Measurements from ENCODE around the gene FAR2. TPM values are rescaled to one million over a fixed set of nuclear protein-coding genes. Genes with fewer than 3 reads are reported as not detected.

Gene FAR2
- total RNA-seq, 1 donor from 2014 or later: 19.5 TPM

- no peak overlapping the region for H2AFZ ChIP-seq (replicated peaks)
- peaks cover 5% of the 10 kb centered on the region for H3F3A ChIP-seq (ENCODE audit: low read depth)
- TF ChIP-seq CTCF (IDR thresholded peaks at IDR 0.05) (no peak), EZH2 (IDR thresholded peaks at IDR 0.05) (no peak), EZH2phosphoT487 (IDR thresholded peaks at IDR 0.05) (no peak)
- Mint-ChIP-seq H3K4me1 (no peaks in the 10 kb centered on the region), H3K36me3 (no peaks in the 10 kb centered on the region), H3K27me3 (ENCODE audit: insufficient read depth, low read depth) (no peaks in the 10 kb centered on the region), H3K4me3 (no peak overlapping the region), H3K27ac (no peak overlapping the region), H3K9me3 (no peaks in the 10 kb centered on the region)
- H3K4me1 ChIP-seq: no peaks in the 10 kb centered on the region
- H4K20me1 ChIP-seq (ENCODE audit: low read depth): no peaks in the 10 kb centered on the region
- no peaks in the 10 kb centered on the region for H3K9me3 ChIP-seq (ENCODE audit: low read depth)
- no peaks in the 10 kb centered on the region for H3K79me2 ChIP-seq (ENCODE audit: low read depth)
- no peak overlapping the region for H3K4me3 ChIP-seq
- H3K9ac ChIP-seq: no peak overlapping the region
- H3K27ac ChIP-seq: no peak overlapping the region
- H3K4me2 ChIP-seq: no peak overlapping the region
- no peaks in the 10 kb centered on the region for H3K27me3 ChIP-seq
- no peaks in the 10 kb centered on the region for H3K36me3 ChIP-seq
- no peak for DNase-seq (ENCODE audit: low spot score)
Measured at GRCh38 chr12:29229937-29230336, 80.9 kb downstream of the FAR2 start.

- Mint-ChIP-seq H3K27ac (no peak overlapping the region), H3K9me3 (no peaks in the 10 kb centered on the region)
Measured at GRCh38 chr12:29230800-29231560, 81.9 kb downstream of the FAR2 start.

GRCh38 chr12:29232086-29232485, 83.0 kb downstream of the FAR2 start:
- Histone ChIP-seq H3K4me1 (no peaks in the 10 kb centered on the region), H2AFZ (replicated peaks) (no peak overlapping the region), H3K4me2 (no peak overlapping the region), H3K79me2 (ENCODE audit: low read depth) (no peaks in the 10 kb centered on the region), H3K36me3 (no peaks in the 10 kb centered on the region), H3F3A (ENCODE audit: low read depth) (peaks cover 5% of the 10 kb centered on the region), H4K20me1 (ENCODE audit: low read depth) (no peaks in the 10 kb centered on the region), H3K27ac (no peak overlapping the region), H3K9me3 (ENCODE audit: low read depth) (no peaks in the 10 kb centered on the region), H3K4me3 (no peak overlapping the region), H3K27me3 (no peaks in the 10 kb centered on the region), H3K9ac (no peak overlapping the region)
- H3K9me3 Mint-ChIP-seq: no peaks in the 10 kb centered on the region
- TF ChIP-seq EZH2phosphoT487 (IDR thresholded peaks at IDR 0.05): no peak
- no peaks in the 10 kb centered on the region for H3K4me1 Mint-ChIP-seq
- no peak for DNase-seq (ENCODE audit: low spot score)
- no peaks in the 10 kb centered on the region for H3K27me3 Mint-ChIP-seq (ENCODE audit: insufficient read depth, low read depth)
- no peak overlapping the region for H3K27ac Mint-ChIP-seq
- H3K36me3 Mint-ChIP-seq: no peaks in the 10 kb centered on the region
- H3K4me3 Mint-ChIP-seq: no peak overlapping the region

More at GRCh38 chr12:29230800-29231560, 81.9 kb downstream of the FAR2 start:
- Histone ChIP-seq H3K27ac (no peak overlapping the region), H3K9me3 (ENCODE audit: low read depth) (no peaks in the 10 kb centered on the region), H3K4me2 (no peak overlapping the region), H3K4me1 (no peaks in the 10 kb centered on the region), H3F3A (ENCODE audit: low read depth) (peaks cover 5% of the 10 kb centered on the region), H3K27me3 (no peaks in the 10 kb centered on the region), H2AFZ (replicated peaks) (no peak overlapping the region), H3K79me2 (ENCODE audit: low read depth) (no peaks in the 10 kb centered on the region), H3K36me3 (no peaks in the 10 kb centered on the region), H3K9ac (no peak overlapping the region), H4K20me1 (ENCODE audit: low read depth) (no peaks in the 10 kb centered on the region), H3K4me3 (no peak overlapping the region)
- no peak for TF ChIP-seq EZH2phosphoT487 (IDR thresholded peaks at IDR 0.05)
- TF ChIP-seq EZH2 (IDR thresholded peaks at IDR 0.05): no peak
- TF ChIP-seq CTCF (IDR thresholded peaks at IDR 0.05): no peak
- no peaks in the 10 kb centered on the region for H3K36me3 Mint-ChIP-seq
- no peaks in the 10 kb centered on the region for H3K4me1 Mint-ChIP-seq
- no peak for DNase-seq (ENCODE audit: low spot score)
- H3K27me3 Mint-ChIP-seq (ENCODE audit: insufficient read depth, low read depth): no peaks in the 10 kb centered on the region
- H3K4me3 Mint-ChIP-seq: no peak overlapping the region

GRCh38 chr12:29234552-29234951, 85.5 kb downstream of the FAR2 start:
- no peak for TF ChIP-seq EZH2 (IDR thresholded peaks at IDR 0.05)
- no peak for TF ChIP-seq CTCF (IDR thresholded peaks at IDR 0.05)
- no peak for TF ChIP-seq EZH2phosphoT487 (IDR thresholded peaks at IDR 0.05)
- Histone ChIP-seq H2AFZ (replicated peaks) (no peak overlapping the region), H3K79me2 (ENCODE audit: low read depth) (no peaks in the 10 kb centered on the region), H3K4me3 (no peak overlapping the region), H3K9me3 (ENCODE audit: low read depth) (no peaks in the 10 kb centered on the region), H3K4me2 (no peak overlapping the region), H3K9ac (no peak overlapping the region), H4K20me1 (ENCODE audit: low read depth) (no peaks in the 10 kb centered on the region), H3K27me3 (no peaks in the 10 kb centered on the region), H3K36me3 (no peaks in the 10 kb centered on the region), H3K4me1 (peaks cover 9% of the 10 kb centered on the region), H3F3A (ENCODE audit: low read depth) (no peaks in the 10 kb centered on the region), H3K27ac (no peak overlapping the region)
- Mint-ChIP-seq H3K4me3 (no peak overlapping the region), H3K27ac (no peak overlapping the region), H3K4me1 (peaks cover 2% of the 10 kb centered on the region), H3K36me3 (no peaks in the 10 kb centered on the region), H3K27me3 (ENCODE audit: insufficient read depth, low read depth) (no peaks in the 10 kb centered on the region), H3K9me3 (no peaks in the 10 kb centered on the region)
- no peak for DNase-seq (ENCODE audit: low spot score)

Data from neural progenitor cell (in vitro differentiated cells).